Panc1 (cell line): ENCODE data around the gene YBEY. TPM values are rescaled to one million over a fixed set of nuclear protein-coding genes. Genes with fewer than 3 reads are reported as not detected.

Experiments used
- ATAC-seq: fragments of 200-7000 bp; cut with Tn5 transposase; 2 replicates; pipeline ENCODE4 v1.9.1; 2020; ENCODE audit warnings: mild to moderate bottlenecking, moderate library complexity
- BruUV-seq: library from RNA; stranded (reverse); fragments of 400-500 nt; replicated peaks from 2 replicates; lab custom pipeline; 2021; lab: Mats Ljungman, UMichigan
- CTCF ChIA-PET: fragments of 300-600 bp; sonication (Branson Sonifier 250); formaldehyde crosslinking; loops from one replicate; lab custom pipeline; 2022; ENCODE audit warnings: antibody characterized with exemption; lab: Charles Lee
- POLR2A ChIA-PET: fragments of 300-600 bp; sonication (Branson Sonifier 250); formaldehyde crosslinking; loops from one replicate; lab custom pipeline; 2022; ENCODE audit warnings: antibody characterized with exemption; lab: Charles Lee
- DNase-seq: peaks from one replicate; pipeline ENCODE4 v3.0.0-alpha.2; 2010; ENCODE audit warnings: low read depth, low spot score
- H3K27ac ChIP-seq: 2 replicates; pipeline ENCODE4 v1.5.1; 2011; ENCODE audit warnings: mild to moderate bottlenecking, low read length, inconsistent platforms
- H3K27me3 ChIP-seq: fragments of 200-500 bp; sonication (Bioruptor generic); 2 replicates; pipeline ENCODE4 v1.6.0; 2014; ENCODE audit warnings: low read length, inconsistent platforms; ENCODE audit not compliant: control insufficient read depth, insufficient read depth
- H3K36me3 ChIP-seq: fragments of 200-500 bp; sonication (Bioruptor generic); 2 replicates; pipeline ENCODE4 v1.5.1; 2014; ENCODE audit warnings: inconsistent platforms, mild to moderate bottlenecking, low read length, moderate library complexity; ENCODE audit not compliant: control insufficient read depth, insufficient read depth
- H3K4me1 ChIP-seq: 2 replicates; pipeline ENCODE4 v1.5.1; 2011; ENCODE audit warnings: inconsistent platforms, mild to moderate bottlenecking, low read length, moderate library complexity; ENCODE audit not compliant: control insufficient read depth, insufficient read depth
- H3K4me3 ChIP-seq, 2 experiments: 2 replicates each; pipeline ENCODE4 v1.5.1; 2011 to 2012; ENCODE audit warnings: low read depth in 2 of 2, low read length in 2 of 2, mild to moderate bottlenecking in 2 of 2, inconsistent platforms in 1 of 2, moderate library complexity in 1 of 2
- H3K9me3 ChIP-seq: fragments of 200-500 bp; sonication (Bioruptor generic); 2 replicates; pipeline ENCODE4 v1.5.1; 2014; ENCODE audit warnings: low read depth, mild to moderate bottlenecking, inconsistent platforms, low read length, moderate library complexity; ENCODE audit not compliant: control insufficient read depth, insufficient read depth
- CTCF ChIP-seq: fragments of 450-650 bp; IDR thresholded peaks from 2 replicates; pipeline ENCODE4 v1.5.1; 2017; ENCODE audit warnings: mild to moderate bottlenecking
- POLR2AphosphoS5 ChIP-seq: IDR thresholded peaks from 2 replicates; pipeline ENCODE4 v1.6.1; 2012; ENCODE audit warnings: mild to moderate bottlenecking, low read depth, low read length, moderate library complexity
- REST ChIP-seq, 2 experiments: IDR thresholded peaks; 2 replicates each; pipeline ENCODE4 v1.6.1; 2011 to 2012; ENCODE audit warnings: low read depth in 2 of 2, control low read depth in 1 of 2, low read length in 1 of 2, mild to moderate bottlenecking in 1 of 2, moderate library complexity in 1 of 2; ENCODE audit not compliant: insufficient read depth in 1 of 2
- SIN3A ChIP-seq: IDR thresholded peaks from 2 replicates; pipeline ENCODE4 v1.6.1; 2012; ENCODE audit warnings: low read depth, mild to moderate bottlenecking, low read length, moderate library complexity, borderline replicate concordance; ENCODE audit not compliant: insufficient read depth
- TCF7L2 ChIP-seq: IDR thresholded peaks from 2 replicates; pipeline ENCODE4 v1.6.1; 2011; ENCODE audit warnings: mild to moderate bottlenecking, low read depth, low read length, inconsistent platforms
- in situ Hi-C: cut with HindIII; loops from 2 replicates; pipeline ENCODE4 v1.10.0; 2016; ENCODE audit warnings: low sequenced_read_pairs, low pct_unique_long_range_greater_than_20kb
- intact Hi-C: fragments of 100-400 bp; cut with micrococcal nuclease; formaldehyde crosslinking; loops from one replicate; pipeline ENCODE4 v1.10.0; 2022; ENCODE audit not compliant: unreplicated experiment
- total RNA-seq: library from RNA; stranded (reverse); gene quantifications from one replicate; pipeline ENCODE4 v1.2.1, GENCODE V29; 2021; ENCODE audit not compliant: unreplicated experiment

Gene YBEY
- total RNA-seq, 1 experiment from 2014 or later, result 10.7 TPM

- POLR2A ChIA-PET, result interaction anchor here (0.7 kb wide), 2 partner anchors 9 to 1258 kb away, joined by 4 read pairs; no protein-coding TSS in a partner anchor
- Histone ChIP-seq H3K27ac (no peak overlapping the region), H3K4me1 (no peaks in the 10 kb centered on the region), H3K4me3 (no peak overlapping the region), H3K27me3 (no peaks in the 10 kb centered on the region), H3K36me3 (peaks cover 2% of the 10 kb centered on the region; the same call in 1 of the 2 replicates), H3K9me3 (no peaks in the 10 kb centered on the region)
- TF ChIP-seq TCF7L2 (no peak), REST (IDR thresholded peaks at IDR 0.05; ENCODE audit: insufficient read depth in 1 of 2, low read depth in 2 of 2, low read length in 1 of 2) (no peak), CTCF (no peak), POLR2AphosphoS5 (no peak), SIN3A (no peak)
- DNase-seq, result no peak
- CTCF ChIA-PET, result no interaction called here
- ATAC-seq, result no peak
- BruUV-seq, result no TSS peak
- intact Hi-C loops, result no loop called here
- in situ Hi-C loops, result no loop called here
Observed at GRCh38 chr21:46334351-46335140, 48.4 kb downstream of the YBEY start.

GRCh38 chr21:46336603-46337002 is 50.5 kb downstream of the YBEY start:
- ChIA-PET POLR2A (no interaction called here), CTCF (no interaction called here)
- no peak for TF ChIP-seq TCF7L2
- no peak for TF ChIP-seq SIN3A
- TF ChIP-seq REST (IDR thresholded peaks at IDR 0.05; ENCODE audit: insufficient read depth in 1 of 2, low read depth in 2 of 2, low read length in 1 of 2), result no peak
- no peak for TF ChIP-seq POLR2AphosphoS5
- TF ChIP-seq CTCF, result no peak
- Histone ChIP-seq H3K4me3 (no peak overlapping the region), H3K27me3 (no peaks in the 10 kb centered on the region), H3K36me3 (no peaks in the 10 kb centered on the region; the same call in 1 of the 2 replicates), H3K9me3 (no peaks in the 10 kb centered on the region), H3K27ac (no peak overlapping the region), H3K4me1 (no peaks in the 10 kb centered on the region)
- DNase-seq, result no peak
- ATAC-seq, result no peak; the same call in 1 of the 2 replicates
- in situ Hi-C loops, result no loop called here
- no TSS peak for BruUV-seq
- intact Hi-C loops, result no loop called here
